CD4-positive, alpha-beta T cell treated with Interleukin-4 for 4 hours (primary cell): ENCODE measurements around the gene PDLIM5.
"Not testable (repeated sequence)": the region's sequence is repeated elsewhere in the genome, so short reads cannot be mapped to it uniquely, and the experiment has no call there.

Source experiments
- DNase-seq: peaks from one replicate; pipeline ENCODE4 v3.0.0-alpha.2; 2020

PDLIM5 gene

DNA sequence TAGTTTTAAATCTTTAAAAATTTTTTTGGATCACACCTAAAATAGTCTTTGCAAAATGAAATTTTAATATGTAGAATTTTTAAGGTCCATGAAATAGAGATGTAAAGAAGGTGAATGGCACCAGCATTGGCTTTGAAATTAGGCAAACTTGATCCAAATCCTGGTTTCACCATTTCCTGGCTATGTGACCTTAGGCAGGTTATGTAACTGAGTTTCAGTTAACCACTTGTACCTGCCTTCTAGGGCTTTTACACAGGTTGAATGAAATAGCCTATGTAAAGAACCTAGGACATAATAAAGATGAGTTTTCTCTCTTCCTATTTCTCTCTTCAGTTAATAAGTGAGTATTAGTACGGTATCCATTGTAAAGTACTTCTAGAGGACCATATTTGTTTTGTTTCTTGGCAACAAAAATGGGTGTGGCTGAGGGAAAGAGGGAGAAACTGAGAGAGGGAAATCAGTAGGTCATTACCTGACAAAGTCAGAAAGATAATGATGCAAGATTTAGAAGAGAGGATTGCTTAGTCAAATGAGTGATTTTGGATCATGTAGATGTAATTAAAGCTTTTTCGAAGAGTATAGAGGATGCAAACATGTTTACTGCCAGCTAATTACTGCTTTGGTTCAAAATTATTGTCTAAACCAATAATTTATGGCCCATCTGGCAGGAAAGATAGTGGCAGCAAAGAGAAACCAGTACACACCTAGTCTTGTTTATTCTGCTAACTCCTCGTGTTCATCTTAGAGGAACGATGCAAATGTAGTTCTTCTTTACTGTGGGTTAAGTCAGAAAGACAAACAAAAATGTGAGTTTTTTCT, 81.9 kb downstream of the PDLIM5 start:
- no peak for DNase-seq

DNA sequence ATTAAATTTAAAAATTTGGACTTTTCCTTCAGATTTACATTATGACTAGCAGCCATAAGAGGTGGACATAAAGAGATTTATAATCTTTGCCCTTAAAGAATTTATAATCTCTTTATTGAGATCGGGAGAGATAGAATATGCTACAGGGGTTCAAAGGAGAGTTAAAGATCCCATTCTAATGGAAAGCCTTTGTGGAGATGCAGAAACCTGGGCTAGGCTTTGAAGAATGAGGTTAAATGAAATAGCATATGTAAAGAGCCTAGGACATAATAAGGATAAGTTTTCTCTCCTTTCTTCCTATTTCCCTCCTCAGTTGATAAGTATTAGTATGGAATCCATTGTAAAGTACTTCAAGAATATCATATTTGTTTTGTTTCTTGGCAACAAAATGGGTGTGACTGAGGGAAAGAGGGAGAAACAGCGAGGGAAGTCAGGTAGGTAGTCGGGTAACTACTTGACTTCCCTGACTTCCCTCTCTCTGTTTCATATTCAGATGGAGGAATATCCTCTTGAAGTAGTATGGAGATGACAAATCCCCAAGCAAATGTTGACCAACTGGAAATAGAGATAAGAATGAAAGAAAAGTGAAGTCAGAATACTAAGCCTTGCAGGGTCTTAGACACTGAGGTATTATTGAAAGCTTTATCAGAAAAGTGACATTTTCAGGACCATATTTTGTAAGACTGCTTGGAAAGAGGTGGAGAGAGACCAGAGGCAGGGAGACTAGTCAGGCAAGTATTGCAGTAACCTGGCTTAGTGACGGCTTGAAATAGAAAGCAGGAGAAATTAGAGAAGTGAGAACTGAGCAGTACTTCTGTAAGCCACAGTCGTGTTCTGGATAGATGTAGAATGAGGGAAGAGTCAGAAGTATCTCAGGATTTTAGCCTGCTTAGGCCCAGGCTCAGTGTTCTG, 82.9 kb downstream of the PDLIM5 start:
- no peak for DNase-seq

DNA sequence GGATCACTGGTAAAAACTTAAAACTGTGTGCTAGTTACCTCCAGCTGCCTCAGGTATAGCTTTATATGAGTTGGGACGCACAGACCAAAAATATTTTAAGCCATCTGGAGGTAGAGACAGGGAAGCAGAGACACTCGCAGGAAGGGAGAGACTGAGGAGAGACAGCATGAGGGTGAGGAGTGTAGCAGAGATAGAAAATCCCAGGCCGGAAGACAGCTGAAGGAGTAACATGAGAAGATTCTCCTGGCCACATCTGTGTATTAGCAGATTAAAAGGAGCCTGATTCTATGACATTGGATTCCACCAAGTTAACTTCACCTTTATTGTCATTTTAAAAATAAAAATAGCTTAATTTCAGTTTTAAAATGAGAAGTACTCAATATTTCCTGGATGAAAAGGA, 84.3 kb downstream of the PDLIM5 start:
- no peak for DNase-seq

- no peak for DNase-seq
Measured at GRCh38 chr4:94536649-94537469, 85.1 kb downstream of the PDLIM5 start.

- DNase-seq: no peak
Measured at GRCh38 chr4:94537921-94538628, 86.3 kb downstream of the PDLIM5 start.

GRCh38 chr4:94540476-94540875, 88.7 kb downstream of the PDLIM5 start:
- no peak for DNase-seq

DNA sequence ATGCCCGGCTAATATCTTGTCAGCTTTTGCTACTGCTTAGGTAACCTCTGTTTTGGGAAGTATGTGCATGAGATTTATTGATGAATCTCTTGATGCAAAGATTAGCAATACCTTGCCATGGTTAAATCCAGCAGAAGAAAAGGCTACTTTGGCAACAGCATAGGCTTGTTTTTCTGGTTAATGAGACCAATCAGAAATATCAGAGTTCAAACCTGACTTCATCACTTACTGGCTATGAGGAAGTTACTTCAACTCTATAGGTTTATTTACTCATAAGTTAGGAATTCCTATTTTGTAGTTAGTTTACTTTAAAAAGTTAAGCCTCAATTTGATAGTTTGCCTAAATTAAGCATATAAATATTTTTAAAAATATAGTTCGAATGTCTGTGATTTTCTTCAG, 93.1 kb downstream of the PDLIM5 start:
- no peak for DNase-seq

DNA sequence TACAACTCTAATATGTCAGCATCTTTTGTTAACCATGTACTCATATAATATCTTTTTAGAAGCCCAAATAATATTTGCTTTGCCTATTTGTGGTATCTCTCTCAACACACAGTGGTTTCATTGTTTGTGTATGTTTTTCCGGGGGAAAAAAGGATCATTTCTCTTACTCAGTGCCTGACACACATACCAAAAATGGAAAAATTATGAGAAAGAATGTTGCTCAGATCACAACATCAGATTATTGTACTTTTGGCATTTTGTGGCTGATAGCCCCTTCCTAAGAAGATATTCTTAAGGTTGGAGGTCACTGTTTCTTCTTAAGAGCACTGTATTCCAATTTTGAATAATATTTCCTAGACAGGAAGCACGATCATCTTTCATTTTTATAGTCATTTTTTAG, 93.6 kb downstream of the PDLIM5 start:
- no peak for DNase-seq

- DNase-seq: no peak
Measured at GRCh38 chr4:94546949-94547348, 95.2 kb downstream of the PDLIM5 start.

GRCh38 chr4:94548571-94548970, 96.8 kb downstream of the PDLIM5 start:
- peak; percentile 14 for DNase-seq

DNA sequence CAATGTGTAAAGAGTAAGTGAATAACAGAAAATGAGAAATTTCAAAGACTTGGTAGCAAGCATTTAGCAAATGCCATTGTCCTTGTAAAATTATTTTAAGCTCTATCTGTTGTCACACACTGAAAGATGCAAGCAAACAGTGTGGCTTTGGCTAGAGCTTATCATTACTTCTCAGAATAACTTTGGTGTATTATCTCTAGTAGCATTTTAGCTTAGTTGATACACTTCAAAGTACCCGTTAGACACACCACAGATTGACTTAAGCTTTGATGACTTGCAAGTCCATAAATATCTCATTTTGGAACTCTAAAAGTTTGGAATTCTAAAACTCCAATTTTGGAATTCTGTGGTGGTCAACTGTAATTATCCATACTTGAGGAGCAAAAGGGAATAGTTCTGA, 98.6 kb downstream of the PDLIM5 start:
- DNase-seq: no peak

DNA sequence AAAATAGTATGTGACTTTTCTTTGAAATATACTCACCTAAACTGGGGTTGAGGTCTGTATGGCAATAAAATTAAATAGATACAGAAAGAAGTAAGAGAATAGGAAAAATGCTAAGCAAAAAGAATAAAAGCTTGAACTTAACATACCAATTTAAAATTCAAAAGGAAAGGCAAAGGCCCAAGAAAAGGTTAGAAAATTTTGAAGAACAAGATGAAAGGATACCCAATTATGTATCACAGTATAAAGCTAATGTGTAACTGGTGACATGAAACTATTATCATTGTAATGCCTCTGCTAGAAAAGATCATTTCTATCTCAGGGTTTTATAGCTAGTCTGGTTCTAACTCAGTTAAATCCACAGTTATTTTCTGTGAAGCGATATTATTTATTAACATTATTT, 99.1 kb downstream of the PDLIM5 start:
- DNase-seq: no peak

DNA sequence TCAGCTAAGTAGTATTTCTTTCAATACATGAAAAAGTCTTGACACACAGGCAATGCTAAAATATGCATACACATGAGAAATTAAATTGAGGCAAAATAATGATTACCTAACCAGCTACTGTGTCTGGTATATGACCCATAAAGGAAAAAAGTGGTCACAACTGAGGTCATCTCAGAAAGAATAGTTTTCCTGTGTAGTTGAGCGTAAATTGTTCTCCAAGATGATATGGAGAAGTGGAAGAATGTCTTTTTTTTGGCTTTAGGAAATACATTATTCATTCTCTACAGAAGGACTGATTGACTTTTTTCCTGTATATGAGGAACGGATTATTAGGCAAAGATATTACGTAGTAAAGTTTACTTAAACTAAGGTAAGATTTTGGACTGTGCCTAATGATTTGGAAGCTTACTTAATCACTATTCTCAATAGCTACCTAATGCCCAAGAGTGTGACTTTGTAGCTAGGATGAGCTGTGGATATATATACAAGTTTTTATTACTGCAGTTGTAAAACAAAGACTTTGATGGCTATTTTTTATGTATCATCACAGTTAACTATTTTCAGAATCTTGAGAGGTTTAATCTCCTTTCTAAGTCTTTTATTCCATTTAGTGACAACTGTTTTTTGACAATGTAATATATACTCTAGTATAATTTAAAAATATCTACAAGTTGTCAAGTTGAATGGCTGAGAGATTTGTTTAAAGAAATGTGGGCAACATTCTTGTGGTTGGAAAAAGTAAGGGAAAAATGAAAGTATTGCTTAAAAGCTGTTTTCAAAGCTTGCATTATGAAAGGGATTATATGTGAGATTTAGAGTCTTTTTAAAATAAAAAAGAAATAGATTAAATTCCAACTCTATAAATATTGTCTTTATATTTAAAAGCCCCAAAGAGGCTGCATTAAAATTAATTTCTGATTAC, 100.2 kb downstream of the PDLIM5 start:
- no peak for DNase-seq

- not testable (repeated sequence) for DNase-seq
Measured at GRCh38 chr4:94556047-94556446, 104.3 kb downstream of the PDLIM5 start.

DNA sequence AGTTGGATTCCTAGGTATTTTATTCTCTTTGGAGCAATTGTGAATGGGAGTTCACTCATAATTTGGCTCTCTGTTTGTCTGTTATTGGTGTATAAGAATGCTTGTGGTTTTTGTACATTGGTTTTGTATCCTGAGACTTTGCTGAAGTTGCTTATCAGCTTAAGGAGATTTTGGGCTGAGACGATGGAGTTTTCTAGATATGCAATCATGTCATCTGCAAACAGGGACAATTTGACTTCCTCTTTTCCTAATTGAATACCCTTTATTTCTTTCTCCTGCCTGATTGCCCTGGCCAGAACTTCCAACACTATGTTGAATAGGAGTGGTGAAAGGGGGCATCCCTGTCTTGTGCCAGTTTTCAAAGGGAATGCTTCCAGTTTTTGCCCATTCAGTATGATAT, 105.9 kb downstream of the PDLIM5 start:
- not testable (repeated sequence) for DNase-seq

GRCh38 chr4:94558392-94558904, 106.7 kb downstream of the PDLIM5 start:
- DNase-seq: no peak

- no peak for DNase-seq
Measured at GRCh38 chr4:94559351-94559806, 107.6 kb downstream of the PDLIM5 start.

- no peak for DNase-seq
Measured at GRCh38 chr4:94561249-94562024, 109.7 kb downstream of the PDLIM5 start.

DNA sequence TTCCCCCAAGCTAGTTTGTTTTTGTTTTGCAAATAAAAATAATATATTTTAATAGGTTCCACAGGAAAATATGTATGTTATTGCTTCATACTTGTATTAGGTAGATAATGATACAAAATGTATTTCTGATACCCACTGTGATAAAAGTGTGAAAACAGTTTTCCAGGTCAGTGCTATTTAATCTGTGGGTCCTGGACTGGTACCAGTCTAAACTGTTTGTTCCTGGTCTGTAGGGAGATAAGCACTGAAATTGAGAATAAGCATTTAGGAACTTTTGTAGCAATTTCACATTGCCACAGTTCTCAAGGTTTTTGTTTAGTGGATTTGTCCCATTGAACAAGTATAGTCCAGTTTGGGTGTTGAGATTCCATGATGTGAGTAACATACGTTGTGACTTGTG, 110.5 kb downstream of the PDLIM5 start:
- no peak for DNase-seq

DNA sequence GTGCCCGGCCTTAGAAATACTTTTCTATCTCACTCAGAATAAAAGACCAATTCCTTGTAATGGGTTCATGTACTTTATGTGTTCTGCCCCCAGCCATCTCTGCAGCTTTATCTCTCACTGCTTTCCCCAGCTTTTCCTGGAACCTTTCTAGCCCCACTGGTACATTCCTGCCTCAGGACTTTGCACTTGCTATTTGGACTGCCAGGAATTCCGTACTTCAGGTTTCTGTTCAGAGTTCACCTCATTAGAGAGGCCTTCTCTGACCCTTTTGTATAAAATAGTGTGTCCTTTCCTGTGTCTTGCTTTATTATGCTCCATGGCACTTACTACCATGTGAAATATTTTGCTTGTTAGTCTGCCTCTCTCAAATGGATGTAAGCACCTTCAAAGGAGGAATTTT, 112.5 kb downstream of the PDLIM5 start:
- DNase-seq: no peak
